Transverse colon (tissue), 4 donors: ENCODE results near the gene DGKE. TPM values are rescaled to one million over a fixed set of nuclear protein-coding genes. Genes with fewer than 3 reads are reported as not detected.

Source experiments
- DNase-seq: peaks from one replicate; pipeline ENCODE4 v3.0.0-alpha.2; 2019
- H3K27ac ChIP-seq, 4 donors: fragments of 200-600 bp; sonication (generic); 2 replicates each; pipeline ENCODE4 v1.5.1; 2016 to 2018; ENCODE audit warnings: inconsistent platforms in 4 of 4
- H3K27me3 ChIP-seq: fragments of 200-600 bp; sonication (generic); 2 replicates; pipeline ENCODE4 v1.5.1; 2017; ENCODE audit warnings: inconsistent platforms
- H3K36me3 ChIP-seq, 4 donors: fragments of 200-600 bp; sonication (generic); 2 replicates each; pipeline ENCODE4 v1.5.1; 2017 to 2019; ENCODE audit warnings: inconsistent platforms in 4 of 4
- H3K4me1 ChIP-seq, 4 donors: fragments of 200-600 bp; sonication (generic); 2 replicates each; pipeline ENCODE4 v1.5.1; 2017 to 2020; ENCODE audit warnings: inconsistent platforms in 4 of 4
- H3K4me3 ChIP-seq, 4 donors: fragments of 200-600 bp; sonication (generic); 1 replicate in 1 of 4; 2 replicates in 3 of 4; pipeline versions ENCODE4 v1.5.1 to v1.6.1; 2017 to 2019; ENCODE audit warnings: inconsistent platforms in 4 of 4
- H3K9me3 ChIP-seq, 2 donors: fragments of 200-600 bp; sonication (generic); 2 replicates each; pipeline ENCODE4 v1.5.1; 2017 to 2019; ENCODE audit warnings: inconsistent platforms in 2 of 2
- EP300 ChIP-seq: sonication (generic); formaldehyde crosslinking; IDR thresholded peaks from one replicate; pipeline ENCODE4 v1.6.1; 2017; ENCODE audit warnings: antibody characterized with exemption, low read depth
- POLR2A ChIP-seq: fragments of 450-650 bp; IDR thresholded peaks from one replicate; pipeline ENCODE4 v1.6.1; 2016; ENCODE audit warnings: antibody characterized with exemption, mild to moderate bottlenecking, moderate library complexity
- POLR2AphosphoS5 ChIP-seq, 3 donors: sonication (generic); formaldehyde crosslinking; IDR thresholded peaks; one replicate each; pipeline ENCODE4 v1.6.1; 2016; ENCODE audit warnings: antibody characterized with exemption in 3 of 3
- WGBS, 2 donors: methylation state at CpG; one replicate each; pipeline ENCODE4 v1.1.5; 2018; ENCODE audit warnings: low coverage in 1 of 2; 5-methylcytosine and 5-hydroxymethylcytosine counted together
- in situ Hi-C, 4 donors: fragments of 200-750 bp; cut with MboI; loops; one replicate each; pipeline versions ENCODE4 v1.15.0 to v1.15.1; 2017; ENCODE audit warnings: low sequenced_read_pairs in 3 of 4, low pct_ligation_motif_present in 1 of 4, low pct_unique_long_range_greater_than_20kb in 1 of 4
- intact Hi-C: fragments of 100-400 bp; cut with DNase I; formaldehyde crosslinking; loops from one replicate; pipeline ENCODE4 v1.15.1; 2023; ENCODE audit warnings: low total_unique reads
- total RNA-seq, 4 donors: library from RNA; depleted of rRNA; stranded (reverse); fragments of >200 nt; gene quantifications; one replicate each; pipeline ENCODE4 v1.1.0, GENCODE V29; 2016
- TF ChIP-seq, protein P1 (sequence below), 5 experiments: fragments of 200-600 bp in 3 of 5; fragments of 450-650 bp in 2 of 5; sonication (generic) in 3 of 5; IDR thresholded peaks; 1 replicate in 2 of 5; 2 replicates in 3 of 5; pipeline ENCODE4 v1.5.1; 2016 to 2017; ENCODE audit warnings: antibody characterized with exemption in 5 of 5, inconsistent platforms in 3 of 5, mild to moderate bottlenecking in 2 of 5, moderate library complexity in 1 of 5

Gene DGKE
- total RNA-seq, 4 donors from 2014 or later = 2.6 to 35.9 (median 11.4) TPM

DNA sequence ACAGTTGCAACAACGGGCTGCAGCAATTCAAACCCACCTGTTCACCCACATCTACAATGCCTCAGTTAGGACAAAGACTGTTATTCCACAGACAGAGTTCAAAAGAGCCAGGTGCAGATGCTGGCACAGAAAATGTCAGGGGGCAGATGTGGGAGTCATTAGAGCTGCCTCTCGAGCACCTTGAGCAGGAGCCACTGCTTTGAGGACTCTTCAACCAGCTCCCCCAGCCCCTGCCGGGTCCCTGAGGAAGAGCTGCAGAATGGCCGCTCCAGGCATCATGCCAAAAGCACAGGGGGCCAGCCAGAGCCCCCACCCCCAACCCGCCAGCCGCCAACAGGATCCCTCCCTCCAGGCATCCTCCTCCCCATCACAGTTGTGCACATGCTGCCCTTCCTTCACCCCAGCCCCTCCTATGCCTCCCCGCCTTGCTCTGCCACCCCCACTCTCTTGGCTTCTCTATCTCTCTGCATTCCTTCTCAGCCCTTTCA is 21.0 kb upstream of the DGKE start:
- no peak overlapping the region for H3K4me3 ChIP-seq
- TF ChIP-seq POLR2A = no peak
- TF ChIP-seq POLR2AphosphoS5 (IDR thresholded peaks at IDR 0.05) = no peak
- TF ChIP-seq, protein P1, sequence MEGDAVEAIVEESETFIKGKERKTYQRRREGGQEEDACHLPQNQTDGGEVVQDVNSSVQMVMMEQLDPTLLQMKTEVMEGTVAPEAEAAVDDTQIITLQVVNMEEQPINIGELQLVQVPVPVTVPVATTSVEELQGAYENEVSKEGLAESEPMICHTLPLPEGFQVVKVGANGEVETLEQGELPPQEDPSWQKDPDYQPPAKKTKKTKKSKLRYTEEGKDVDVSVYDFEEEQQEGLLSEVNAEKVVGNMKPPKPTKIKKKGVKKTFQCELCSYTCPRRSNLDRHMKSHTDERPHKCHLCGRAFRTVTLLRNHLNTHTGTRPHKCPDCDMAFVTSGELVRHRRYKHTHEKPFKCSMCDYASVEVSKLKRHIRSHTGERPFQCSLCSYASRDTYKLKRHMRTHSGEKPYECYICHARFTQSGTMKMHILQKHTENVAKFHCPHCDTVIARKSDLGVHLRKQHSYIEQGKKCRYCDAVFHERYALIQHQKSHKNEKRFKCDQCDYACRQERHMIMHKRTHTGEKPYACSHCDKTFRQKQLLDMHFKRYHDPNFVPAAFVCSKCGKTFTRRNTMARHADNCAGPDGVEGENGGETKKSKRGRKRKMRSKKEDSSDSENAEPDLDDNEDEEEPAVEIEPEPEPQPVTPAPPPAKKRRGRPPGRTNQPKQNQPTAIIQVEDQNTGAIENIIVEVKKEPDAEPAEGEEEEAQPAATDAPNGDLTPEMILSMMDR (IDR thresholded peaks at IDR 0.05) = no peak
- TF ChIP-seq EP300 = no peak
- no peaks in the 10 kb centered on the region for H3K9me3 ChIP-seq
- no peaks in the 10 kb centered on the region for H3K4me1 ChIP-seq
- H3K27me3 ChIP-seq = no peaks in the 10 kb centered on the region
- H3K27ac ChIP-seq = no peak overlapping the region
- WGBS, 2 donors = 43 to 66% methylated on average over 1 to 7 of the region's 7 CpGs
- no peak for DNase-seq
- no peaks in the 10 kb centered on the region for H3K36me3 ChIP-seq
- intact Hi-C loops (no loop called here), in situ Hi-C loops (loop anchor here in 1 of 4 donors (25.0 kb wide), 1 partner anchor 124 kb away; no protein-coding TSS in a partner anchor)

DNA sequence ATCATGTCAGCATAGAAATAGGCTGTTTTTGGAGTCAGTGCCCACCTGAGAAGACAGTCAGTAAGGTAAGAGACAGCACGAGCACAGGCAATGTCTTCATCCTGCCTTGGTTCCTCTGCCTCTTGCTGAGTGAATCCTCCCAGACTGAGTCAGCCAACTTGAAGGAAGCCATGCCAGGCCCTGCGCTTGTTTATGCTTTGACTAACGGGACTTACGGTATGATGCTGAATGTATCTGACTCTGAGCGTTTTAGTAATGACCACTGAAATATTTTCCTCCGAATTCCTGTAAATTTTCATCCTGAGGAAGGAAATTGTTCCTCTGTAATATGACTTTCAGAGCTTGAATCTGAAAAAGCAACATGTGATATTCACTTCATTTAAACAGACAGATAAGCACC is 18.2 kb upstream of the DGKE start:
- 67 to 92% methylated on average over 2 to 6 of the region's 6 CpGs for WGBS, 2 donors
- Histone ChIP-seq H3K4me1 (peaks cover 0 to 9% (median 6%) of the 10 kb centered on the region in 4 donors), H3K9me3 (no peaks in the 10 kb centered on the region), H3K36me3 (no peaks in the 10 kb centered on the region), H3K27me3 (no peaks in the 10 kb centered on the region), H3K4me3 (no peak overlapping the region), H3K27ac (no peak overlapping the region)
- intact Hi-C loops = loop anchor here (5.0 kb wide), 1 partner anchor 127 kb away; no protein-coding TSS in a partner anchor
- in situ Hi-C loops = loop anchor here in 3 of 4 donors (5.0 to 25.0 kb wide), 2 partner anchors 122 to 127 kb away; no protein-coding TSS in a partner anchor
- TF ChIP-seq EP300 (no peak), POLR2A (no peak), POLR2AphosphoS5 (IDR thresholded peaks at IDR 0.05) (no peak)
- TF ChIP-seq, protein P1 (IDR thresholded peaks at IDR 0.05) = no peak
- DNase-seq = no peak

DNA sequence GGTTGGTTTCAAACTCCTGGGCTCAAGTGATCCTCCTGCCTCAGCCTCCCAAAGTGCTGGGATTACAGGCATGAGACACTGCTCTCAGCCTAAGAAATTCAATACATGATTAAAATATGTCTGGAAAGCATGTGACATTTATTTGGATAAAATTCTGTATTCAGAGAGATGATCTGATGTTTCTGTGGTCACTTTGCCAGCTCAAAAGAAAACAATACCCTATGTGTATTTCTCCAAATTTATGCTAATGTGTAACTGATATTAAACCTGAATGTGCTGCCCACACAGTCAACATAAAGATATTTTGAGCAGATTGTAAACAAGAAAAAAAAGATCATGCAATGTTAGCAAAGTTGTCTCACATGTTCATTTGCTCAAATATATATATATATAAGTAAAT is 16.9 kb upstream of the DGKE start:
- in situ Hi-C loops = loop anchor here in 3 of 4 donors (5.0 to 25.0 kb wide), 2 partner anchors 120 to 125 kb away; no protein-coding TSS in a partner anchor

DNA sequence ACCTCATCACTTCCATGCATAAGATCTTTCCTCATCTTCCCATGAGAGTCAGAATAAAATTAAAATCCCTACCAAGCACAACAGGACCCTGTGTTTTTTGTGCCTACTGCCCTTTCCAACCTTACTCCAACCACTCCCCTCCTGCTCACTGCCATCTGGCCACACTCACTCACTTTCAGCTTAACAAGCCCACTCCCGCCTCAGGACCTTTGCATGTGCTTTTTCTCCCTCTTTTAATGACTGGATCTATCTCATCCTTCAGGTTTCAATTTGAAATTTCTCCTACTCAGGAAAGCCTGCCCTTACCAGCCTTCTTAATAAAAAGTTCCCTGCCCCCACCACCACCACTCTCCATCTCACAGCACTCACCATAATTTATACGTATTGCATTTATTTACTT is 14.9 kb upstream of the DGKE start:
- no peak for DNase-seq
- no peak for TF ChIP-seq EP300
- TF ChIP-seq, protein P1 (IDR thresholded peaks at IDR 0.05) = no peak
- TF ChIP-seq POLR2A = no peak
- TF ChIP-seq POLR2AphosphoS5 (IDR thresholded peaks at IDR 0.05) = no peak
- peaks cover 0 to 16% (median 6%) of the 10 kb centered on the region in 4 donors for H3K4me1 ChIP-seq
- H3K4me3 ChIP-seq = no peak overlapping the region
- H3K36me3 ChIP-seq = no peaks in the 10 kb centered on the region
- WGBS, 2 donors = 94 to 95% methylated on average over 2 of the region's 2 CpGs
- H3K27ac ChIP-seq = no peak overlapping the region
- H3K27me3 ChIP-seq = no peaks in the 10 kb centered on the region
- intact Hi-C loops (loop anchor here (5.0 kb wide), 1 partner anchor 123 kb away; no protein-coding TSS in a partner anchor), in situ Hi-C loops (loop anchor here in 3 of 4 donors (5.0 to 25.0 kb wide), 2 partner anchors 118 to 123 kb away; no protein-coding TSS in a partner anchor)
- no peaks in the 10 kb centered on the region for H3K9me3 ChIP-seq

More for the DNA sequence above, 16.9 kb upstream of the DGKE start:
- no peak overlapping the region for H3K27ac ChIP-seq
- DNase-seq = no peak
- no peak overlapping the region for H3K4me3 ChIP-seq
- H3K36me3 ChIP-seq = no peaks in the 10 kb centered on the region
- no peaks in the 10 kb centered on the region for H3K27me3 ChIP-seq
- peaks cover 0 to 10% (median 6%) of the 10 kb centered on the region in 4 donors for H3K4me1 ChIP-seq
- intact Hi-C loops = loop anchor here (5.0 kb wide), 1 partner anchor 125 kb away; no protein-coding TSS in a partner anchor
- H3K9me3 ChIP-seq = no peaks in the 10 kb centered on the region
- TF ChIP-seq, protein P1 (IDR thresholded peaks at IDR 0.05) = no peak
- TF ChIP-seq EP300 (no peak), POLR2AphosphoS5 (IDR thresholded peaks at IDR 0.05) (no peak), POLR2A (no peak)
